GM18907 (cell line): ENCODE measurements around the gene IBA57.

Experiments used
- ATAC-seq: cut with Tn5 transposase; IDR thresholded peaks from one replicate; pipeline ENCODE4 v1.9.1; 2021; ENCODE audit warnings: mild to moderate bottlenecking, moderate library complexity; ENCODE audit not compliant: unreplicated experiment

The IBA57 gene

GRCh38 chr1:228144193-228144992, 21.2 kb upstream of the IBA57 start:
- no peak for ATAC-seq

GRCh38 chr1:228144993-228145343, 20.6 kb upstream of the IBA57 start:
- no peak for ATAC-seq

- ATAC-seq: no peak
These were observed 19.9 kb upstream of the IBA57 start for GRCh38 chr1:228145463-228146416.

GRCh38 chr1:228146417-228147150, 19.0 kb upstream of the IBA57 start:
- no peak for ATAC-seq

GRCh38 chr1:228147151-228147693, 18.4 kb upstream of the IBA57 start:
- ATAC-seq: no peak

- ATAC-seq: no peak
These were observed 17.8 kb upstream of the IBA57 start for GRCh38 chr1:228147768-228148167.

GRCh38 chr1:228148196-228148861, 17.3 kb upstream of the IBA57 start:
- ATAC-seq: no peak

- ATAC-seq: no peak
These were observed 16.6 kb upstream of the IBA57 start for GRCh38 chr1:228148935-228149405.

GRCh38 chr1:228149406-228150119, 16.0 kb upstream of the IBA57 start, which contains the start of gene GJC2:
GJC2 (plus strand) TSS chr1:228149930; CDS start chr1:228157759, 7,829 bp downstream.
- no peak for ATAC-seq

GRCh38 chr1:228150120-228150460, 15.5 kb upstream of the IBA57 start:
- no peak for ATAC-seq

GRCh38 chr1:228150461-228151179, 15.0 kb upstream of the IBA57 start:
- no peak for ATAC-seq

GRCh38 chr1:228151180-228151925, 14.3 kb upstream of the IBA57 start:
- no peak for ATAC-seq

- no peak for ATAC-seq
These were observed 13.3 kb upstream of the IBA57 start for GRCh38 chr1:228152097-228152917.

- no peak for ATAC-seq
These were observed 12.7 kb upstream of the IBA57 start for GRCh38 chr1:228152918-228153258.

- ATAC-seq: no peak
These were observed 11.5 kb upstream of the IBA57 start for GRCh38 chr1:228154021-228154669.

- ATAC-seq: no peak
These were observed 10.7 kb upstream of the IBA57 start for GRCh38 chr1:228154670-228155571.
